Adrenal gland (tissue), 12 donors: ENCODE results near the gene USP10. TPM values are rescaled to one million over a fixed set of nuclear protein-coding genes. Genes with fewer than 3 reads are reported as not detected.

ENCODE experiments used
- DNase-seq, 7 donors: peaks; one replicate each; pipeline ENCODE4 v3.0.0-alpha.2; 2019 to 2020
- H3K27ac ChIP-seq, 5 donors: fragments of 200-600 bp; sonication (generic) in 4 of 5; 1 replicate in 3 of 5; 2 replicates in 2 of 5; pipeline versions ENCODE4 v1.5.1 to v1.8.0; 2016 to 2020; ENCODE audit warnings: mild to moderate bottlenecking in 1 of 5
- H3K27me3 ChIP-seq: fragments of 200-600 bp; 2 replicates; pipeline ENCODE4 v1.8.0; 2021
- H3K36me3 ChIP-seq, 2 donors: fragments of 200-600 bp; replicated peaks in 1 of 2; 1 replicate in 1 of 2; 2 replicates in 1 of 2; pipeline versions ENCODE4 v1.5.1 to v1.8.0; 2018 to 2022
- H3K4me1 ChIP-seq, 2 donors: fragments of 200-600 bp; replicated peaks in 1 of 2; 1 replicate in 1 of 2; 2 replicates in 1 of 2; pipeline versions ENCODE4 v1.5.1 to v1.8.0; 2018 to 2021
- H3K4me3 ChIP-seq, 4 donors: fragments of 200-600 bp; sonication (generic) in 3 of 4; one replicate each; pipeline ENCODE4 v1.5.1; 2016 to 2018
- H3K9me3 ChIP-seq, 3 donors: fragments of 200-600 bp; sonication (generic) in 1 of 3; replicated peaks in 1 of 3; 1 replicate in 2 of 3; 2 replicates in 1 of 3; pipeline versions ENCODE4 v1.5.1 to v1.8.0; 2016 to 2021
- POLR2A ChIP-seq, 2 donors: fragments of 450-650 bp; IDR thresholded peaks; one replicate each; pipeline ENCODE4 v1.6.1; 2017; ENCODE audit warnings: antibody characterized with exemption in 2 of 2, mild to moderate bottlenecking in 2 of 2, moderate library complexity in 1 of 2
- WGBS, 4 donors: extraction: QIAGEN DNeasy Blood & Tissue Kit in 2 of 4; methylation state at CpG; one replicate each; pipeline versions ENCODE4 v1.1.5 to v1.1.7; 2013 to 2017; 5-methylcytosine and 5-hydroxymethylcytosine counted together
- intact Hi-C, 2 donors: fragments of 100-400 bp; cut with DNase I; formaldehyde crosslinking; loops; one replicate each; pipeline versions ENCODE4 v1.14.1 to v1.15.0; 2022 to 2023
- polyA plus RNA-seq, 3 donors: library from polyadenylated mRNA; stranded (reverse); fragments of 200-250 nt in 2 of 3; fragments of 350-450 nt in 1 of 3; fragmentation: Illumina TruSeq in 1 of 3; extraction: RNeasy Lipid Tissue Mini Kit (QIAGEN cat#74804) in 1 of 3; gene quantifications; one replicate each; pipeline ENCODE4 v1.2.3, GENCODE V29; 2013 to 2014
- total RNA-seq, 9 donors: library from RNA; depleted of rRNA in 4 of 9; stranded (reverse); fragments of >200 nt in 4 of 9; fragments of 120-200 nt in 1 of 9; fragmentation: NEBNext Ultra II Directional in 1 of 9; extraction: Animal tissue kit (Norgen Biotek cat#: 25700) in 1 of 9; gene quantifications; one replicate each; pipeline versions ENCODE4 v1.1.0 to v1.2.4, GENCODE V29; 2013 to 2023
- TF ChIP-seq, protein P1 (sequence below), 6 experiments: fragments of 450-650 bp in 4 of 6; fragments of 200-600 bp in 2 of 6; sonication (generic) in 1 of 6; IDR thresholded peaks; 1 replicate in 5 of 6; 2 replicates in 1 of 6; pipeline versions ENCODE4 v1.5.1 to v1.8.0; 2016 to 2021; ENCODE audit warnings: antibody characterized with exemption in 6 of 6, mild to moderate bottlenecking in 2 of 6, moderate library complexity in 1 of 6
- donor health status: healthy with polysubstance abuse.
- donor health status: Bipolar disorder and iron deficiency.
- donor health status: DM: yes; HTN: yes; CAD: no.
- donor health status: DM: no; HTN: no; CAD: no.
- donor health status: DM: no; HTN: no; CAD: no.
- donor health status: DM: yes; HTN: yes; CAD: no.

Gene USP10
- total and polyA plus RNA-seq, 12 donors, result 16.2 to 154 (median 60.4) TPM

- H3K4me1 ChIP-seq, result peaks cover 0 to 32% of the 10 kb centered on the region in 2 donors
- TF ChIP-seq POLR2A (IDR thresholded peaks at IDR 0.05), result no peak
- TF ChIP-seq, protein P1, sequence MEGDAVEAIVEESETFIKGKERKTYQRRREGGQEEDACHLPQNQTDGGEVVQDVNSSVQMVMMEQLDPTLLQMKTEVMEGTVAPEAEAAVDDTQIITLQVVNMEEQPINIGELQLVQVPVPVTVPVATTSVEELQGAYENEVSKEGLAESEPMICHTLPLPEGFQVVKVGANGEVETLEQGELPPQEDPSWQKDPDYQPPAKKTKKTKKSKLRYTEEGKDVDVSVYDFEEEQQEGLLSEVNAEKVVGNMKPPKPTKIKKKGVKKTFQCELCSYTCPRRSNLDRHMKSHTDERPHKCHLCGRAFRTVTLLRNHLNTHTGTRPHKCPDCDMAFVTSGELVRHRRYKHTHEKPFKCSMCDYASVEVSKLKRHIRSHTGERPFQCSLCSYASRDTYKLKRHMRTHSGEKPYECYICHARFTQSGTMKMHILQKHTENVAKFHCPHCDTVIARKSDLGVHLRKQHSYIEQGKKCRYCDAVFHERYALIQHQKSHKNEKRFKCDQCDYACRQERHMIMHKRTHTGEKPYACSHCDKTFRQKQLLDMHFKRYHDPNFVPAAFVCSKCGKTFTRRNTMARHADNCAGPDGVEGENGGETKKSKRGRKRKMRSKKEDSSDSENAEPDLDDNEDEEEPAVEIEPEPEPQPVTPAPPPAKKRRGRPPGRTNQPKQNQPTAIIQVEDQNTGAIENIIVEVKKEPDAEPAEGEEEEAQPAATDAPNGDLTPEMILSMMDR (IDR thresholded peaks at IDR 0.05), result peak in 3 of 6 experiments; percentile 8 to 26 (median 13)
- intact Hi-C loops, result loop anchor here in 1 of 2 donors (5.0 kb wide), 1 partner anchor 229 kb away; no protein-coding TSS in a partner anchor
- no peak overlapping the region for H3K27ac ChIP-seq
- 66 to 72% (median 70%) methylated on average over 17 of the region's 17 CpGs for WGBS, 4 donors
- no peaks in the 10 kb centered on the region for H3K9me3 ChIP-seq
- H3K36me3 ChIP-seq, result no peaks in the 10 kb centered on the region
- peak in 4 of 7 donors; percentile 56 to 72 (median 65) for DNase-seq
- no peaks in the 10 kb centered on the region for H3K27me3 ChIP-seq
- no peak overlapping the region for H3K4me3 ChIP-seq
These were observed 36.2 kb downstream of the USP10 start for GRCh38 chr16:84735849-84736586.

- no peak overlapping the region for H3K4me3 ChIP-seq
- H3K27me3 ChIP-seq, result no peaks in the 10 kb centered on the region
- 84 to 91% (median 87%) methylated on average over 10 to 12 of the region's 12 CpGs for WGBS, 4 donors
- intact Hi-C loops, result loop anchor here in 1 of 2 donors (5.0 kb wide), 1 partner anchor 230 kb away; no protein-coding TSS in a partner anchor
- no peak for TF ChIP-seq POLR2A (IDR thresholded peaks at IDR 0.05)
- TF ChIP-seq, protein P1 (IDR thresholded peaks at IDR 0.05), result no peak
- H3K4me1 ChIP-seq, result peaks cover 0 to 38% of the 10 kb centered on the region in 2 donors
- no peak overlapping the region for H3K27ac ChIP-seq
- H3K36me3 ChIP-seq, result no peaks in the 10 kb centered on the region
- no peak for DNase-seq
- H3K9me3 ChIP-seq, result no peaks in the 10 kb centered on the region
These were observed 37.6 kb downstream of the USP10 start for GRCh38 chr16:84737192-84738011.

- no peak overlapping the region for H3K27ac ChIP-seq
These were observed 38.6 kb downstream of the USP10 start for GRCh38 chr16:84738255-84739038.

More at GRCh38 chr16:84738255-84739038, 38.6 kb downstream of the USP10 start:
- H3K4me1 ChIP-seq, result peaks cover 0 to 46% of the 10 kb centered on the region in 2 donors
- no peaks in the 10 kb centered on the region for H3K27me3 ChIP-seq
- no peak overlapping the region for H3K4me3 ChIP-seq
- H3K9me3 ChIP-seq, result no peaks in the 10 kb centered on the region
- intact Hi-C loops, result loop anchor here in 1 of 2 donors (5.0 kb wide), 1 partner anchor 231 kb away; no protein-coding TSS in a partner anchor
- no peak for TF ChIP-seq POLR2A (IDR thresholded peaks at IDR 0.05)
- TF ChIP-seq, protein P1 (IDR thresholded peaks at IDR 0.05), result peak; percentile 77 to 90 (median 86)
- DNase-seq, result peak; percentile 57 to 92 (median 81)
- WGBS, 4 donors, result 39 to 47% (median 44%) methylated on average over 5 to 8 of the region's 8 CpGs
- no peaks in the 10 kb centered on the region for H3K36me3 ChIP-seq
